T-helper 1 cell treated with Interleukin-12 subunit alpha and Interleukin-12 subunit beta and Interleukin-4 antibody, amounts not matched to agents 30 ng/mL and 1 ng/mL, for 36 hours (primary cell): ENCODE results near the gene S1PR5. TPM values are rescaled to one million over a fixed set of nuclear protein-coding genes. Genes with fewer than 3 reads are reported as not detected.
"Not testable (repeated sequence)": the region's sequence is repeated elsewhere in the genome, so short reads cannot be mapped to it uniquely, and the experiment has no call there.

Experiments used
- intact Hi-C: fragments of 100-400 bp; cut with micrococcal nuclease; formaldehyde crosslinking; loops from one replicate; pipeline ENCODE4 v1.15.1; 2024
- total RNA-seq: library from RNA; stranded (reverse); gene quantifications from 2 replicates; pipeline ENCODE4 v1.2.3, GENCODE V29; 2022

S1PR5 gene, protein sequence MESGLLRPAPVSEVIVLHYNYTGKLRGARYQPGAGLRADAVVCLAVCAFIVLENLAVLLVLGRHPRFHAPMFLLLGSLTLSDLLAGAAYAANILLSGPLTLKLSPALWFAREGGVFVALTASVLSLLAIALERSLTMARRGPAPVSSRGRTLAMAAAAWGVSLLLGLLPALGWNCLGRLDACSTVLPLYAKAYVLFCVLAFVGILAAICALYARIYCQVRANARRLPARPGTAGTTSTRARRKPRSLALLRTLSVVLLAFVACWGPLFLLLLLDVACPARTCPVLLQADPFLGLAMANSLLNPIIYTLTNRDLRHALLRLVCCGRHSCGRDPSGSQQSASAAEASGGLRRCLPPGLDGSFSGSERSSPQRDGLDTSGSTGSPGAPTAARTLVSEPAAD
- not detected in 2 replicates for total RNA-seq

DNA sequence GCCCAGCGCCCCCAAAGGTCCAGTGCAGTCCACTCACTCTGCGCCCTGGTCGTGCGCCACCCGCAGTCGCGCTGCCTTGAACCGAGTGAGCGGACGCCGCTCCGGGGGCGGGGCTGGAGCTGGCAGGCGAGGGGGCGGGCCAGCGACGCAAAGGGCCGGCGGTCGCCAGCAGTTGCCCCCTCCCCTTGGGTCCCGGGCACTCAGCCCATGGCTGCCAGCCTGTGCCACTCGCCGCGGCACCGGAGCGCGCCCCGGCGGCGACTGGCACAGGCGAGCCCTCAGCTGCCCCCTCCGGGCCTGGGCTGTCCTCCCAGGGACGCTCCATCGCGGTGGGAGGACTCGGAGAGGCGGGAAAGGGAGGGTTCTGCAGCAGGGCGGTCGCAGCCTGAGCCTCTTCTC is at the start of gene S1PR5:
Gene S1PR5 (minus strand): TSS at position 87 of the 399 bp plus-strand sequence. CDS start 2,436 bp downstream, outside the sequence.
- intact Hi-C loops = no loop called here

DNA sequence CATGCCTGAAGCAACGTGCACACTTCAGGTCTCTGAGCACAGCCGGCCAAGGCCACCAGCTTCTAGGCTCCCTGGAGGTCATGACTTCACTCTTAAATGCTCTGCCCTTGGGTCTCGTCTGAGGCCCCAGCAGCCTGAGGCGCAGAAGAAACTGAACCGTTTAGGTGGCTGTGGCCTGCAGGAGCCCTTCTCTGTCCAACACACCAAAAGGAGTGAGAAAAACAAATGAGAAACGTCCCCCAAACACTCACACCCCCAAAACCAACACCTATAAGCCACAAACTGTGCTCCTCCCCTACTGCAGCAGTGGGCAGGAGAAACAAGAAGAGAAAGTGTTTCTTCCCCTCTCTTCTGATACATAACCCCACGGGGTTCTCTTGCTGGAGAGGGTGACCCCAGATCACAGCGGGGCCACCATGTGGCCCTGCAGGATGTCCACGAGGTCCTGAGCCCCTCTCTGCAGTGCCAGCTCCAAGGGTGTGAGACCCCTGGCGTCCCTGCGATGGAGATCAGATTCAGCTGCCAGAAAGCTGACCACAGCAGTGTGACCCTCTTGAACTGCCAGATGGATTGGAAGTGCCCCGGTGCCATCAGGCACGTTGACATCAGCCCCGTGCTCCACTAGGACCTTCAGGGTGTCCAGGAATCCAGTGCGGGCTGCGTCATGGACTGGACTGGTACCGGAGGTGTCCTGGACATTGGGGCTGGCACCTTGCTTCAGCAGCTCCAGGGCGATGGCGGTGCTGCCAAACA is 49.6 kb upstream of the S1PR5 start:
- intact Hi-C loops = loop anchor here (1.0 to 5.0 kb wide), 14 partner anchors 65 to 525 kb away; partner anchors contain the start of genes CARM1, PPAN, RAVER1 and SMARCA4

DNA sequence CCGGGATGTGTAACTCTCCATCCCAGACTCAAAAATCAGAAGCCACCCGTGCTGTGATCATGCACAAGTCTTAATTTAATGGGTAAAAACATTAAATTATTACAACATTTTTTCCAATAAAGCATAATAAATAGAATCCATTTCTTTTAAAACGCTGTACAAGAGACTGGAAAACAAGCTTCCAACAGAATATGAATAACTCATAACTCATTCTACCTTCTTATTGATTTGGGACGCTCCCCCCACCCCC is 49.1 kb upstream of the S1PR5 start:
- intact Hi-C loops = loop anchor here (1.0 to 5.0 kb wide), 14 partner anchors 64 to 526 kb away; partner anchors contain the start of genes CARM1, PPAN, RAVER1 and SMARCA4

DNA sequence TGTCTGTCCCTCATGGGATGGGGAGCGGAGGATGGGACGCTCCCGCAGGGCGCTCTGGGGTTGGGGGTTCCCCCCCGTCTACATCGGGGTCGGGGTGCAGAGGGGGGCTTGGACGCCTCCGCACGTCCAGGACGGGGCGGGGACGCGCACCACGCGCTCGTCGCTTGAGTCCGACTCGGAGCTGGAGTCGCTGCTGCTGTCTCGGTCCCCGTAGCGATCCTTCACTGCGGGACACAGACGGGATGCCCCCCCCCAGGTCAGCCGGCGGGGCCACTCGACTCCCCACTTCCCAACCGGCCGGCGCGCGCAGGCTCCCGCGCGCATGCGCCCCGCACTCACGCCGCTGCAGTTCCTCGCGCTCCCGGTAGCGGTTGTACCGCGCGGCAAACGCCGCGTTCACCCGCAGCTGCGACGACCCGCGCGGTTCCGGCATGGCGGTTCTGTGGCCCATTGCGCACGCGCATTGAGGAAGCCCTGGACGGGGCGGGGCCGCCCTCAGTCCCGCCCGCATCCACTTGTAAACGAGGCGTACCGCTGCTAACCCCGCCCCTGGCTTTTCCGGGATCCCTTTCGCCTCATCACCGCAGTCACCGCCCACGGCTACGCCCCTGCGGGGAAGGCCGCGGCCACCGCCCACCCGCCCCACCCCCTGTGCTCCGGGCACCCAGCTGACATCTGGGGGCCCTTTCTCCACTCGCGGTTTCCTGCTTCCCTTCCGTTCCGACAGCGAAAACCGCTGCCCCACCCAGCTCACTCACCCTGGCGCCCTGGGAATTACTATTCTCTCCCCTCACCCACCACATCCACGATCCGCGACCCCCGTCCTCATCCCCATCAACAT is 48.5 kb upstream of the S1PR5 start, which contains the start of gene KRI1:
Gene KRI1 (minus strand): TSS at position 444 of the 841 bp plus-strand sequence. CDS start 11 bp downstream, at position 433.
- intact Hi-C loops = loop anchor here (1.0 to 5.0 kb wide), 16 partner anchors 11 to 527 kb away; partner anchors contain the start of genes CARM1, PPAN, RAVER1 and SMARCA4

DNA sequence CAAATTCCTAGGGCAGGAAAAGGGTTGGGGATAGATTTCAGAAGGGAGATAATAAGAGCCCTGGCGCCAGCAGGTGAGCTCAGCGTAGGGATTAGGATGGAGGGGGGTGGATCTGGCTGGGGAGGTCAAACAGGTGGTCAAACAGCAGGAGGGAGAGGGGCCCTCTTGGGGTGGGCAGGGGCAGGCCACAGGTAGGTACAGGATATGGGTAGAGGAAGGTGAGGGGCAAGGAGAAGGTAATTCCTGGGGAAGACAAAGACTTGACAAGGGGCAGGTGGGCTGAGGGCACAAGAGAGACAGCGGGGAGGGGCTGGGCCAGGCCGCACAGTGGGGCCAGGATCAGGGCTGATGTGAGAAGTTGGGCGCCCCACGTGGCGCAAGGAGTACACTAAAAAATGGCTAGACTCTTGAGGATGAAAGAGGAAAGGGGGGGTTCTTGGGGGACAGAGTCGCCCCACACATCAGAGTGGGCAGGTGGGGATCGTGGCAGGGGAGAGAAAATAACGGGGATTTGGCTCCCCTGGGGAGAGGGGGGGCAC is 47.9 kb upstream of the S1PR5 start:
- intact Hi-C loops = loop anchor here (1.0 to 5.0 kb wide), 5 partner anchors 11 to 527 kb away; partner anchors contain the start of gene PPAN

DNA sequence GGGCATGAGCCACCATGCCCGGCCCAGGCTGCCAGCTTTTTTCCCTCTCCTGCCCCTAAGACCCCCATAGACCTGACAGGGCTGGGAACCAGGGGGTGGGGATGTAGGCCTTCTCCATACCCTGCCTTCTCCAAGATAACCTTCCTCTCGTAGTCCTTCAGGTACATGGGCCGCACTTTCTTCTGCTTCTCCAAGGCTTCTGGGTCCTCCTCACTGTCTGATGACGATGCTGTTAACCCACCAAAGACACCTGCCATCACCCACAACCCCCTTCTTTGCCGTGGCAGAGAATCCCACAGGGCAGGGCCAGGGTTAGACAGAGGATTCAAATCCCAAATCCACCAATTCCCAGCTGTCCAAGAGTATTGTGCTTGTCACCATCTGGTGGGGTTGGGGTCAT is 45.4 kb upstream of the S1PR5 start:
- intact Hi-C loops = no loop called here

DNA sequence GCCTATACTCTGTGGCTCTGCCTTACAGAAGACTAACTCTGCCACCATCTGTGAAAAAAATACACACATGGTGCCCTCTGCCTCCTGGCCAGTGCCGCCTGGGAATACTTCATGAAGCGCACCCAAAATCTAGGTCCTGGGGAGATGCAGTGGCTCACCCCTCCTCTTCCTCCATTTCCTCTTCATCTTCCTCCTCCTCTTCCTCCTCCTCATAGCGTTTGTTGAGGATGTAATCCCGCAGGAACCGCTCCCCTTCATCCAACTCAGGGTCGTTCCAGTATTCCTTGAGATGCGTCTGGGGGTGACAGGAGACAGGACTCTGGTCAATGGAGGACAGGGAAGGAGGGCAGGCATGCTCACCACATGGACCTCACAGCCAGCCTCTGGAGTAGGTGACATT is 42.9 kb upstream of the S1PR5 start:
- intact Hi-C loops = no loop called here

DNA sequence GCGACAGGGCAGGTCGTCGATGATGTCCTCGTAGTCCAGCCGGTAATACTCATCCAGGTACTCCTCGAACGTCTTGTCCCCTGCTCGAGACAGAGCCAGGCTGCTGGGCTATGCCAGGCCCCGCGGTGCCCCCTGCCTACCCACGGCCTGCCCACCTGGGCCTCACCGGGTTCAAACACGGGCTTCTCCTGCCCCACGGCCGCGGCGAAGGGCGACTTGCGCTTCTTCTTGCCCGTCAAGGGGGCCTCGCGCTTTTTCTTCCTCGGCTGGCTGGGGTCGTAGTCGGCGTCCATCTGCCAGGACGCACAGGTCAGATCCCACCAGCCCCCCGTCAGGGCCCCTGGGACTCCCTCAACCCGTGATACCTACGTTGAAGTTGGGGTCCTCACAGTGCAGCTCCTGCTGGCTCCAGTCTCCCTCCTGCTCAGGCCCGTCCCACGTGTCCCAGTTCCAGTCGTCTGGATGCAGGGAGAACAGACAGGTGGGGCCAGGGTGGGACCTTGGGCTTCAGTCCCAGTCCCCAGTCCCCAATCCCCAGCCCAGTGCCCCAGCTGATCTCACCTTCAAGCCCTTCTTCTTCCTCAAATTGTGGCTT is 40.5 kb upstream of the S1PR5 start:
- intact Hi-C loops = no loop called here

DNA sequence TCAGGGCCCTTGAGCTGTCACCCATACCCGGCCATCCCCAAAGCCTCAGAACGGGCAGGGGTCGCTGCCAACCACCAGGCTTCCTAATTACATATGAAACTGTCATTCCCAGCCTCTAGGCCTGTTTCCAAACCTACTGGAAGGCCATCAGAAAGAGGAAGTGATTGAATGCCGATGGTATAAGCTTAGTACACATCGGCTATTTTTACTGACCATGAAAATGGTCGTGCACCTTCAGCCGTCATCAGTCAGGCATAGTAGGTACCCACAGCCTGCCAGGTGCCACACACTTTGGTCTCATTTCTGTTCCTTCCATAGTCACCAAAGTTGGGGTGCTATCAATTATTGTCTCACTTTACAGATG is 38.3 kb upstream of the S1PR5 start:
- intact Hi-C loops = no loop called here

DNA sequence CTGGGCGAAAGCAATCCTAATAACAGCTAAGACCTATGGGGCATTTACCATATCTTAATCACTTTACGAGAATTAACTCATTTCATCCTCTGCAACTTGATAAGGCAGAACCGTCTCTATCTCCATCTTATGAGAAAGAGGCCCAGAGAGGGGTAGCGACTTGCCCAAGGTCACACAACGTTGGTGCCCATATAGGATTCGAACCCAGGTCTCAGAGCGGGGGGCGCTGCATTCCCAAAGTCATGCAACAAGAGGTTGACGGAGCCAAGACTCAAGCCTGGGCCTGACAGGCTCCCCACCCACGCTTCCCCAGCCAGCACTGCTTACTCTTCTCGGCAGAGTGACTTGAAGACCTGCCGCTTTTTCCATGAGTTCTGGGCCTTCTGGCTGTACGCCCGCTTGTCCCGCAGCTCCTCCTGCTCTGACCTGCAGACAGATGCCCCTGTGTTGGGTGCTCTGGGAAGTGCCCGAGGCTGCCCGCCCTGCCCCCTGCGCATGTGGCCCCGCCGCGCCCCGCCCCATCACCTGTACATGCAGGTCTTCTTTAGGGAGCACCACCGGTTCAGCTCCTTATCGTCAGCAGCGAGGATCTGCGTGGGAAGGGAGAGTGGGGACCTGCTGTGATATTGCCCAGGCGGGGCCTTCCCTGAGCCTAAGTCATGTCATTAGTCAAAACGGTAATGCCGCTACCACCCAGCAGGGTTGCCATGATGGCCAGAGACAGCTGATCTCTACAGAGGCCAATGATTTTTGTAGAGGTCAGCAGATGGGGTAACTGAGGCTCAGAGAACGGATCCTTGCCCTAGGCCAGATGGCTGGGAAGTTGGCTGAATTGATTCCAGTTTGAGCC is 37.7 kb upstream of the S1PR5 start:
- intact Hi-C loops = loop anchor here (1.0 kb wide), 2 partner anchors 10 to 12 kb away; partner anchors contain the start of gene ATG4D

DNA sequence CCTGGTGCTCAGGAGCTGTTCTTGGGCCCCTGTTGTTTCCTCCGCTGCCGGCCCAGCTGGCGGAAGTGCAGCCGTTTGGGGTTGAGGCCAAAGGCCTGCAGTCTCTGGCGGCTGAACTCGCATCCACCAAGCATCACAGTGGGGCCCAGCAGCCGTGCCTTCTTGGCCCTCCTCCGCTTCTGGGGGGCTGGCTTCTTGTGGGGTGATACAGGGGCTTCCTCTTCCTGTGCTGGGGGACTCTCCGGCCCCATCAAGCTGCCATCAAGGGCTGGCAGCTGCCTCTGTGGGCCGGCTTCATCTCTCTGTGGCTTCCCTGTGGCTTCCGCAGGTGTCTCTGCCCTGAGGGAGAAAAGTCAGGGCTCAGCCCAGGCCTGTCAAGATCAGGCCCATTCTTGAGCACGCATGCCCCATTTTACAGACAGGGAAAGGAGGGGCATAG is 36.7 kb upstream of the S1PR5 start:
- intact Hi-C loops = loop anchor here (1.0 kb wide), 4 partner anchors 11 to 150 kb away; partner anchors contain the start of gene ATG4D

DNA sequence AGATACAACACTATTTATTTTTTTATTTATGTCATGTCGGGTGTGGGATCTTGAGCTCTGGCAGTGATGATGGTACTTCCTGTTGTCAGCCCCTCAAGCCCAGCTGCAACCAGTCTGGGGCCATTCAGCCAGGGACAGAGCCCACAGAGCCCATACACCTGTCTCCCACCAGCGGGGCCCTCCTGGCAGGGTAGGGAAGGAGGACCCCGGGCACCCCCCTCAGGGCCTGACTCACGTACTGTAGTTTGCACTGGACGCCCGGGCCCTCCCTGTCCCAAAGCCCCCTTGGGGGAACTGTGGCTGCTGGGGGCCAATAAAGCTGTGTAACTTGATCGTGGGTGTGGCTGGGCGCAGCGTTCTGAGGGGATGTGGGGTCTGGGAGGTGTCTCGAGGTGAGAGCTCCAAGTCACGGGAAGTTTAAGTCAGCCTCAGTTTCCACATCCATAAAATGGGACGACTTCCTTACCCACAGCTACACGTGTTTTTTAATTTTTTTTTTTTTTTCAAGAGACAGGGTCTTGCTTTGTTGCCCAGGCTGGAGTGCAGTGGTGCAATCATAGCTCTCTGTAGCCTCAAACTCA is 35.9 kb upstream of the S1PR5 start:
- intact Hi-C loops = loop anchor here (1.0 kb wide), 2 partner anchors 48 to 149 kb away; no protein-coding TSS in a partner anchor

DNA sequence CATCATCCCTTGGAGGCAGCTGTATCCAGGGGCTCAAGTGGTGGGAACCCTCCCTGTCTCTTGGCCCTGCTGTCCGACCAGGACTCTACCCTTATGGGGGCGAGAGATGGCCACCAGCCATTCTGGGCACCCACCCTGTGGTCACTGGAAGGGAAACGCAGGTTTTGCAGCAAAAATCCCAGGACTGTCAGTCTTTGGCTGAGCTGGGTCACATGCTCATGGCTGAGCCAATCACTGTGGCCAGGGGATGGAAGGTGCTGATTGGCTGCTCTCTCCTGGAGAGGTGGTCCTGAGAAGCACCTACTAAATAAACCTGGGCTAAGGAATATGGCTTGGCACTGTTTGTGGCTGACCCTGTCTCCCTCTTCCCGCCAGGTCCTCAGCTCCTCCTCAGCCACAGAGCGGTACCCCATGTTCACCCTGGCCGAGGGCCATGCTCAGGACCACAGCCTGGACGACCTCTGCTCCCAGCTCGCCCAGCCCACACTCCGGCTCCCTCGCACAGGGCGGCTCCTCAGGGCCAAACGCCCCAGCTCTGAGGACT is 35.3 kb upstream of the S1PR5 start:
- intact Hi-C loops = loop anchor here (1.0 kb wide), 2 partner anchors 47 to 148 kb away; no protein-coding TSS in a partner anchor

DNA sequence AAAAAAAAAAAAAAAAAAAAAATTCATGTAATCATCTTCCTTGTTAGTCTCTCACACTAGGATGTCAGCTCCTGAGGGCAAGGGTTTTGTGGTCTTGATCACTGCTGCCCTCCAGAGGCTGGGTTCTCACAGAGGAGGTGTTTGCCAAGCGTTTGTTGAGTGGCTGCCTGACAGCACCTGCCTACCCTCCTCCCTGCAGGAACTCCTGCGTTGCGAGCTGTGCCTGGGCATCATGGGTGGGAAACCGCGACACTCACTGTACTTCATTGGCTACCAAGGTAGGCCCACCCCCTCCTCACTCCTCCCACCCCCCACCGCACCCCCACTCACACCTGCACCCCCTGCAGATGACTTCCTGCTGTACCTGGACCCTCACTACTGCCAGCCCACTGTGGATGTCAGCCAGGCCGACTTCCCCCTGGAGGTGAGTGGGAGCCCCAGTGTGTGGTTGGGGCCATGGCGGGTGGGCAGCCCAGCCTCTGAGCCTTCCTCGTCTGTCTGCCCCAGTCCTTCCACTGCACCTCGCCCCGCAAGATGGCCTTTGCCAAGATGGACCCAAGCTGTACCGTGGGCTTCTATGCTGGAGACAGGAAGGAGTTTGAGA is 34.6 kb upstream of the S1PR5 start:
- intact Hi-C loops = no loop called here

DNA sequence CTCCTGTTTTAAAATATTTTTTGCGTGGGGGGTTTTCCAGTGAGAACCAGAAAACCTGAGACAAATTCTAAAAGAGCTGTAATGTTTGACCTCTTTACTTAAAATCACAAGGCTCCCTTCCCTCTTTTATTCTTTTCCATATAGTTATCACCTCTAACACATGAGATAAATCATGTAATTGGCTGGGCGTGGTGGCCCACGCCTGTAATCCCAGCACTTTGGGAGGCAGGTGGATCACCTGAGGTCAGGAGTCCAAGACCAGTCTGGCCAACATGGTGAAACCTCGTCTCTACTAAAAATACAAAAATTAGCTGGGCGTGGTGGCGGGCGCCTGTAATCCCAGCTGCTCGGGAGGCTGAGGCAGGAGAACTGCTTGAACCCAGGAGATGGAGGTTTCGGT is 33.8 kb upstream of the S1PR5 start:
- intact Hi-C loops = not testable (repeated sequence)

DNA sequence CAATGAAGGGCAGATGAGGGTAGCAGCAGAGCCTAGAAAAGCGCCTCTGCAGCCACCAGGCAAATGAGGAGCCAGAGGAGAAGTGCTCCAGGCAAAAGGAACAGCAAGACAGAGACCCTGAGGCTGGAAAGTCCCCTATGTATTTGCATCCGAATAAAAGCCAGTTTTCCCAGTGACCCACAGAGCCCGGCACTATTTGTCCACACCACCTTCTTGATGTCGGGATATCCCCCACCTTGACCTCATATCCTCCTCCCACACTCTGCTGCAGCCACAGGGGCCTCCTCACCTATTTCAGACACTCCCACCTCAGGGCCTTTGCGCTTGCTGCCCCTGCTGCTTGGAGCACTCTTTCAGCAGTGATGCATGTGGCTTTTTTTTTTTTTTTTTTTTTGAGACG is 33.1 kb upstream of the S1PR5 start:
- intact Hi-C loops = no loop called here

DNA sequence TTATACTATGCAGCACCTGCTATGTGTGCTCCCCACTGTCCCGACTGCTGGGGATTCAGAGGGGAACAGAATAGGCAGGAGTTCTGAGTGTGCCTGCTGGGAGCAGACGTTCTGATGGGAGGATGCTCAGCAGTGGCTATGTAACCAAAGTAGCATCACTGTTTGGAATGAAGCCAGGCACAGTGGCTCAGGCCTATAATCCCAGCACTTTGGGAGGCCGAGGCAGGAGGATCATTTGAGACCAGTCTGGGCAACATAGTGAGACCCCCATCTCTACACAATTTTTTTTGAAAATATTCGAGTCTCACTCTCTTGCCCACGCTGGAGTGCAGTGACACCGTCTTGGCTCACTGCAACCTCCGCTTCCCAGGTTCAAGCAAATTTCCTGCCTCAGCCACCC is 32.5 kb upstream of the S1PR5 start:
- intact Hi-C loops = no loop called here

DNA sequence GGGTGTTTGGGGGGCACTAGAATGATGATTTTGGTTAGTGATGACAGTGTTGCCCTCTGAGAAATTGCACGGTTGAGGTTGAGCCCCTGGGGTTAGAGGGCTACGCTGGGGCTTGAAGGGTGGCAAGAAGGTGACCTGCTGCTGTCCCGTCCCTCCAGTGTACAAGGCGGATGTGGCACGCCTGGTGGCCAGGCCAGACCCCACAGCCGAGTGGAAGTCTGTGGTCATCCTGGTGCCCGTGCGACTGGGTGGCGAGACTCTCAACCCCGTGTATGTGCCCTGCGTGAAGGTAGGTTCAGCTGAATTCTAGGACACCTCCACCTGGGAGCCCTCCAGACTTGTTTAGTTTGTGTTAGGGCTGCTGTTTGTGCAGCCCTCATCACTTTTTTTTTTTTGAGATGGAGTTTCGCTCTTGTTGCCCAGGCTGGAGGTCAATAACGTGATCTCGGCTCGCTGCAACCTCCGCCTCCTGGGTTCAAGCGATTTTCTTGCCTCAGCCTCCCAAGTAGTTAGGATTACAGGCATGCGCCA is 31.6 kb upstream of the S1PR5 start:
- intact Hi-C loops = no loop called here
